HG02970 (cell line): ENCODE data around the gene ACAN.

Experiments used
- ATAC-seq: cut with Tn5 transposase; IDR thresholded peaks from one replicate; pipeline ENCODE4 v1.9.1; 2021; ENCODE audit warnings: mild to moderate bottlenecking, moderate library complexity, moderate number of reproducible peaks; ENCODE audit not compliant: unreplicated experiment, low FRiP score

The ACAN gene

DNA sequence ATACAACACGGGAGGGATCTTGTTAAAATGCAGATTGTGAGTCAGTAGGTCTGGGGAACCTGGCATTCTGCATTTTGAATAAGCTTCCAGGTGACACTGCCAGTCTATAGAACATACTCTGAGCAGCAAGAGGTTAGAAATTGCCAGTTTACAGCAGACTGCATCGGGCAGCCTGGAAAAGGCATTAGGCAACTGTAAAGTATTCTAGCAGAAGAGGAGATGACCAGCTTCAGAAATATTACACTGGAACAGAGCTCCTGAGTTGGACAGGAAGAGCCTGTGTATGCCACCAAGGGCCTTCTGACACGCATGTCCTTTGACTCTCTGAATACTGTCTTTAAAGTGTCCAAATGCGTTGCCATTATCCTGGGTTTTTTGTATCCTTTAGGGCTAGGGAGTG, 2.5 kb upstream of the ACAN start:
- ATAC-seq = no peak

DNA sequence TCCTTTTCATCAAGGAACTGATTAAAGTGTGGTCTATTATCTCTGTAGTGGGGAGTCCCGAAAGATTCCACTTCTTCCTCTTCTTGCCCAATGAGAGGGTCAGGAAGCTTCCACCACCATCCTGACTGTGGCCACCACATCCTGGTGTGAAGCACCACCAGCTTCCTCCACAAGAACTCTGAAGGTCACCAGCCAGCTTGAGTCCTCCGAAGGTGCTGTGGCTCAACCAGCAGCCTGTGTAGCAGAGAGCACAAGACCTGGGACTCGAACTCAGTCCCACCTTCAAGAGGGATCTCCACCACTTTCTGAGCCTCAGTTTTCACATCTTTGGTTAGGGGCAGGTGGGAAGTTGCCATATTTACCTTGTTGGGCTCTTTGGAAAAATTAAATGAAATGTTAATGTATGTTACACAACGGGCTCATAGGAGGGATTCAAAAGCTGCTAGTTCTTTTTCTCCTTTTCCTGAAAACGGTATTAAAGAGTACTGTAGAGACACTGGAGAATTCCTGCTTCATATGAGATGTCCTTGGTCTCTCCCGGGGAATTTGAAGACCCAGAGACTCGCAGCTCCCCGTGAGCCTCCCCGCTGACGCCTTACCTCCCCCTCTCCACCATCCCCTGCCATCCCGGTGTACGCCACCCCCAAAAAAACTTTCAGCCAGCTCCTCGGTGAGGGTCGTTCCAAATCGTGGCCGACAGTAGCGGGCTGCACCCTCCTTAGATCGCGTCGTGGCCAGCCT, 816 bp upstream of the ACAN start:
- no peak for ATAC-seq

GRCh38 chr15:88802991-88803240, 320 bp upstream of the ACAN start:
- no peak for ATAC-seq

DNA sequence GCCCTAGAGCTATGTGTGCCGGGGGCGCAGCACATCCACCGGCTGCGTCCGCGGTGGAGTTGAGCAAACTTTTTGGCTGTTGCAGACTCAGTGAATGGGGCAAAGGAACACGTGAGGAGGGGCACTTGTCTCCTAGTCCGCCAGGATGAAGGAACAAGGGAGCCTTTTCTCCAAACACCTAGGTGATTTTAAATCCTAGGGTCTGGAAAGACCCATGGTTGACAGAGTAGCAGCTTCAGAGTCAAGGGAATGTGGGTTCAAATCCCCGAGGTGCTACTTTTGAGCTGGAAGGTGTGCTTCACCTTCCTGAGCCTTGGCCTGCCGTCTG, 648 bp downstream of the ACAN start:
- ATAC-seq = no peak

GRCh38 chr15:88804257-88804656, 1.0 kb downstream of the ACAN start:
- no peak for ATAC-seq

GRCh38 chr15:88805031-88805780, 2.0 kb downstream of the ACAN start:
- ATAC-seq = no peak

DNA sequence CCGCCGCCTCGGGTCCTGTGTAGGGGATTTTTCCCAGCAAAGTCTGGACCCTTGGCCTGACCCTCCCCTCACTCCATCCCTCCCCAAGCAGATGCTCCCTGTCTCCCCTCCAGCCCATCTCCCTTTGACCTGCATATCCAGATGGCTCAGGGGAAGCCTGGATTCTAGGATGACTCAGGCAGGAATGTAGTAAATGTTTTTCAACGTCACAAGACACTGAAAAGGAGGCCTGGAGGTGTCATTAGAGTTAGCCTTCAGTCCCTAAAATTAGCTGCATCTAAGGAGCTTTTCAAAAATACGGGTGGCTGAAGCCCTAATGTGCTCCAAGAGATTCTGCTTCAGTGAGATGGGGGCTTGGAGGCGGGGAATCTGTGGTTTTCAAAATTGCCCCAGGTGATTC, 7.2 kb downstream of the ACAN start:
- ATAC-seq = no peak

DNA sequence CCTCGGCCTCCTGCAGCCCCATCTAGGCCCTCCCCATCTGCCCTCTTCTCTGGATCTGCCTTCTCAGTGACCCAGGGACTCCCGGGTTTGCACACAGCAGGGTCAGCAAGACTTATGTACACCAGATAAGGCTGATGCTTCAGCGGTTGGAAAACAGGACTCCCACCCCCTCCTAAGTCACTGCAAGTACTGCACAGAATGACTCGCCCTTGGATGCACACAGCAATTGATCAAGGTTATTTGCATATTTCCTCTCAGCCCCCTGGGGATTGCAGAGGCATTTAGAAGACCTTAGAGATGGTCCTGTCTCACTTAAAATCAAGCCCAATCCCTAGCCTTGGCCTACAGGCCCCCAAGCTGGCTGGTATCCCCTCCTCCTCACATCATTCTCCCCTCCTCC, 8.9 kb downstream of the ACAN start:
- no peak for ATAC-seq

DNA sequence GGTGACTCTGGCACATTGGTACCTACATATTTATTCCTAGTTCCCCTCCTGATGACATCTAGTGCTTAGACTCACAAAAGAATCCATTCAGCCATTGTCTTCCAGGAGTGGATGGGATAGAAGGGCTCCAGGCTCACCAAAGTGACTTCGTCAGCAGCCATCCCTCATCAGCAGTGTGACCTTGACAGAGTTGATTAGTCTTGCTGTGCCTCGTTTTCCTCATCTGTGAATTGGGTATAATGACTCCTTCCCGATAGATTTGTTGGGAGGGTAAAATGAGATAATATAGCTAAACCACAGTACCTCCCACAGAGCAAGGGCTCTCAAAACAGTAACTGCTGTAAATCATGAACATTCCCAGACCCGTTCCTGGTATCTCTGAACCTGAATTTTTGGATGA, 10.7 kb downstream of the ACAN start:
- ATAC-seq = no peak

- ATAC-seq = no peak
Observed at GRCh38 chr15:88814393-88814792, 11.2 kb downstream of the ACAN start.

DNA sequence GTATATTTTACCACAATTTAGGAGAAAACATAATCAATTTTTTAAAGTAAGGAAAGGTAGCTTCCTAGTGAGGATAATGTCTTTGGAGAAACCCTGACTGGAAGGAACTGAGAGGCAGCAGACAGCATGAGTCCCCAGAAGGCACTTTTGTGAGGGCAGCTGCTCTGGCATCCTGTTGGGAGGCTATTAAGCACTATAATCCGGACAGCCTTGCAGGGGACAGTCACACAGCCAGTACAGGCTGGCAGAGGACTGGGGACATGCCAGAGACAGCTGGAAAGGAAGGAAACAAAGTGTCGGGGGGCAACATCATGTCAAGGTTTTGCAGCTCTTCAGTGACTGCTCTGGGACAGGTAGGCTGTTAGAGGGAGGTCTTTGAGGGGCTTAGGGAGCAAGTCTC, 15.7 kb downstream of the ACAN start:
- no peak for ATAC-seq

DNA sequence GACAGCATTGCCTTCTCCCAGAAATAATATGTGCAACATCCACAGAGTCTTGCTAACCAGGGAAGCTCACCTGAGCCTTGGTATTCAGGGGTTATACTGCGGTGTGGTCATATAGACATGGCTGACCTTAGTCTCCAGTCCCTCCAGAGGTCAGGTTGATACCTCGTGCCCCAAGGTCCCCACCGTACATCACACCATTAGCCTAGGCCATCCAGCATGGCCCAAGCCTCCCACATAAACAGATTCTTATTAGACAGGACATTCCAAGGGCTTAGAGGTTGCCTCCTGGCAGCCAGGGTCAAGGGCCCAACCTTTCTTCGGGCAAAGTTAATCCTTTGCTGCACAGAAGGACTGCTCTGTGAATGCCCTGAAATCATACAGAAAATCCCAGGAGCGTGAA, 18.8 kb downstream of the ACAN start:
- no peak for ATAC-seq

DNA sequence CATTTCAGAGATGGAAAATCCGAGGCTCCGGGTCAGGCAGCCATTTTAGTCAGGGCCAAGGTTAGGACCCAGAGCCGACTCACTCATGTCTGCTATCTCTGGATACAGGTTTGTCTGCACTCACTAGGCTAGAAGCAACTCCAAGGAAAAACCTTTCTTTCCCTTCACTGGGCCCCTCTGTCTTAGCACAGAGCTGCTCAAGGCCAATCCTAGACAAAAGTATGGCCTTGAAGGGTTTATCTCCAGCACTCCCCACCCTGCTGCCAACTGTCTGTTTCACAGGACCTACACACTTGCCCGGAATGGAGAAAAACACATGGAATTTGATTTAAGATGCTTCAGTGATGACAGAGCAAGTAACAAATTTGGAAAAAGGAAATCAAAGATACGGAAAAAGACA, 25.6 kb downstream of the ACAN start:
- ATAC-seq = no peak

GRCh38 chr15:88830016-88830415, 26.8 kb downstream of the ACAN start:
- no peak for ATAC-seq

GRCh38 chr15:88832820-88833730, 29.8 kb downstream of the ACAN start:
- no peak for ATAC-seq

DNA sequence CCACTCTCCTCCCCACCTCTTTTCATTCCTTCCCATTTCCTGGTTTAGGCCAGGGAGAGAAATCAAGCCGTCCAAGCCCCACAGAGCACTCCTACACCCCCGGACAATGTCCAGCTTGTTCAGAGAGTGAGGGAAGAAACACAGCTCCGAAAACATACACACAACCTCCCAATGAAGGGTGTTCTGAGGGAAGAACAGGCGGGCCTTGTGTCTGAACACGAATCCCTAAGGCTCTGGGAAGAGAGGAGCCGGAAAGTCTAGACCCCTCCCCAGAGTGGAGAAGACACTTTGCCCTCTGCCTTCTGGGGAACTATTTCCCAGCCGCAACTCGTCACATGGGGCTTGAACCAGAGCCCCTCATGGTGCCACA, 30.5 kb downstream of the ACAN start:
- no peak for ATAC-seq

GRCh38 chr15:88834211-88834812, 31.1 kb downstream of the ACAN start:
- ATAC-seq = no peak

DNA sequence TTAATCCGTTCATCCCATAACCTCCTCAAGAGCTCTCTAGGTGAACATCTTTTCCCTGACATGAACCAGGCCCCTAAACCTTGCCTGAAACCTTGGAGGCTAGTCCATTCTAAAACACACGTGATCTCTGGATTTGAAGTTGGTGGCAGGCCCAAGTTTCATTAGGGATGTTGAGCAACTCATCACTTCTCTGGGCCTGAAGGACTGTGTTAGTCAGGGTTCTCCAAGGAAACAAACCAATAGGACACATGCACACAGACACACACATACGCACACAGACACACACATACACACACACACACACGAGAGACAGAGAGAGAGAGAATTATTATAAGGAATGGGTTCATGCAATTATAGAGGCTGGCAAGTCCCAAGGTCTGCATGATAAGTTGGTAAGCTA, 31.9 kb downstream of the ACAN start:
- no peak for ATAC-seq

DNA sequence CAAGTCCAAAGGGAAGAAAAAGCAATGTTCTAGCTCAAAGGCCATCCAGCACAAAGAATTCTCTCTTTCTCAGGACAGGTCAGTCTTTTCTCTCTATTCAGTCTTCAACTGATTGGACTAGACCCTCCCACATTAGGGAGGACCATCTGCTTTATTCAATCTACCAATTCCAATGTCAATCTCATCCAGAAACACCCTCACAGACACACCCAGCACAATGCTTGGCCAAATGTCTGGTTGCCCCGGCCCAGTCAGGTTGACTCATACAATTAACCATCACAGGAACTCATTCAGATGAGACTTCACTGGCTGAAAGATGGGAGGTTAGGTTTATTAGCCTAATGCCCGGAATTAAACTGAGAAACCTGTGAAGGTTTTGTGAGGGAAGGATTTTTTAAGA, 32.4 kb downstream of the ACAN start:
- no peak for ATAC-seq

DNA sequence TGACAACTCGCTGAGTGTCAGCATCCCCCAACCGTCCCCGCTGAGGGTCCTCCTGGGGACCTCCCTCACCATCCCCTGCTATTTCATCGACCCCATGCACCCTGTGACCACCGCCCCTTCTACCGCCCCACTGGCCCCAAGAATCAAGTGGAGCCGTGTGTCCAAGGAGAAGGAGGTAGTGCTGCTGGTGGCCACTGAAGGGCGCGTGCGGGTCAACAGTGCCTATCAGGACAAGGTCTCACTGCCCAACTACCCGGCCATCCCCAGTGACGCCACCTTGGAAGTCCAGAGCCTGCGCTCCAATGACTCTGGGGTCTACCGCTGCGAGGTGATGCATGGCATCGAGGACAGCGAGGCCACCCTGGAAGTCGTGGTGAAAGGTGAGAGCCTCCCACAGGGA, 35.4 kb downstream of the ACAN start:
- no peak for ATAC-seq

DNA sequence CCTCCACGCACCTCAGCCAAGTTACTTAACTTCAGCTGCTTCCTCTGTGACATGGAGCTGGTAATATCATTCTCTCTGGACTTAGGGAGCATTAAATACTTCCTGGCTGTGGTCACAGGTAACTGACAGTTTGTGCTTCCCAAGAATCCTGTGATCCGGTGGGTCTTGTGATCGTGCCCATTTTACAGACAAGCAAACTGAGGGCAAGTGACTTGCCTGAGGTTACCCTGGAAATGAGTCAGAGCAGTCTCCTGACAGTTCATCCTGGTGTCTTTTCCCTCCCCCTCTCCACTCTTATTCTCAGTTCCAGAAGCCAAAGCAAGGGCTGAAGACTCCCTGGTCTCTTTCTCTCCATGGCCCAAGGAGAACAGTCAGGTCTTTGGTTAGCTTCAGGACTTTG, 35.9 kb downstream of the ACAN start:
- no peak for ATAC-seq
